Skeletal muscle satellite cell (primary cell): Measurements from ENCODE around the gene BAZ1A.

Experiments
- H3K27me3 ChIP-seq: 2 replicates; pipeline ENCODE4 v1.7.0; 2013; ENCODE audit warnings: low read length; ENCODE audit not compliant: control insufficient read depth, insufficient read depth
- H3K36me3 ChIP-seq: 2 replicates; pipeline ENCODE4 v1.7.0; 2013; ENCODE audit warnings: mild to moderate bottlenecking, control low read depth, low read length; ENCODE audit not compliant: insufficient read depth
- H3K4me1 ChIP-seq: 2 replicates; pipeline ENCODE4 v1.7.0; 2013; ENCODE audit warnings: low read length; ENCODE audit not compliant: control insufficient read depth, insufficient read depth
- H3K4me2 ChIP-seq: 2 replicates; pipeline ENCODE4 v1.7.0; 2013; ENCODE audit warnings: mild to moderate bottlenecking, low read length
- H3K4me3 ChIP-seq: 2 replicates; pipeline ENCODE4 v1.7.0; 2013; ENCODE audit warnings: low read length
- H3K9ac ChIP-seq: 2 replicates; pipeline ENCODE4 v1.7.0; 2013; ENCODE audit warnings: mild to moderate bottlenecking, low read depth, low read length, moderate library complexity
- H3K9me3 ChIP-seq: replicated peaks from 2 replicates; pipeline ENCODE4 v1.7.0; 2013; ENCODE audit warnings: mild to moderate bottlenecking, control low read depth, low read length

The BAZ1A gene

GRCh38 chr14:34778744-34779143, 96.4 kb downstream of the BAZ1A start:
- H3K36me3 ChIP-seq = peaks cover 43% of the 10 kb centered on the region
- H3K9ac ChIP-seq = no peak overlapping the region

GRCh38 chr14:34776611-34777010, 98.5 kb downstream of the BAZ1A start:
- Histone ChIP-seq H3K27me3 (no peaks in the 10 kb centered on the region), H3K36me3 (peaks cover 26% of the 10 kb centered on the region), H3K4me1 (peaks cover 18% of the 10 kb centered on the region), H3K9ac (no peak overlapping the region), H3K4me2 (no peak overlapping the region), H3K4me3 (no peak overlapping the region), H3K9me3 (no peaks in the 10 kb centered on the region)

More at GRCh38 chr14:34778744-34779143, 96.4 kb downstream of the BAZ1A start:
- Histone ChIP-seq H3K4me2 (no peak overlapping the region), H3K4me3 (no peak overlapping the region), H3K4me1 (peaks cover 24% of the 10 kb centered on the region), H3K27me3 (no peaks in the 10 kb centered on the region), H3K9me3 (no peaks in the 10 kb centered on the region)

GRCh38 chr14:34775922-34776321, 99.2 kb downstream of the BAZ1A start:
- Histone ChIP-seq H3K27me3 (no peaks in the 10 kb centered on the region), H3K36me3 (peaks cover 31% of the 10 kb centered on the region), H3K9ac (no peak overlapping the region)

GRCh38 chr14:34775342-34775741, 99.8 kb downstream of the BAZ1A start:
- Histone ChIP-seq H3K36me3 (peaks cover 36% of the 10 kb centered on the region), H3K4me1 (peaks cover 5% of the 10 kb centered on the region), H3K9me3 (no peaks in the 10 kb centered on the region), H3K9ac (no peak overlapping the region), H3K4me3 (no peak overlapping the region), H3K4me2 (no peak overlapping the region), H3K27me3 (no peaks in the 10 kb centered on the region)

More at GRCh38 chr14:34775922-34776321, 99.2 kb downstream of the BAZ1A start:
- Histone ChIP-seq H3K9me3 (no peaks in the 10 kb centered on the region), H3K4me2 (no peak overlapping the region), H3K4me3 (no peak overlapping the region), H3K4me1 (peaks cover 11% of the 10 kb centered on the region)

GRCh38 chr14:34770901-34771300, 104.3 kb downstream of the BAZ1A start:
- Histone ChIP-seq H3K36me3 (peaks cover 20% of the 10 kb centered on the region), H3K9ac (no peak overlapping the region), H3K4me3 (no peak overlapping the region), H3K4me2 (no peak overlapping the region), H3K9me3 (no peaks in the 10 kb centered on the region), H3K27me3 (no peaks in the 10 kb centered on the region), H3K4me1 (no peaks in the 10 kb centered on the region)

- H3K27me3 ChIP-seq = no peaks in the 10 kb centered on the region
- no peaks in the 10 kb centered on the region for H3K4me1 ChIP-seq
- no peak overlapping the region for H3K4me3 ChIP-seq
- H3K9me3 ChIP-seq = no peaks in the 10 kb centered on the region
- H3K9ac ChIP-seq = no peak overlapping the region
- H3K4me2 ChIP-seq = no peak overlapping the region
- peaks cover 30% of the 10 kb centered on the region for H3K36me3 ChIP-seq
These were observed 108.6 kb downstream of the BAZ1A start for GRCh38 chr14:34766606-34767005.

GRCh38 chr14:34766060-34766459, 109.1 kb downstream of the BAZ1A start:
- Histone ChIP-seq H3K4me1 (no peaks in the 10 kb centered on the region), H3K9ac (no peak overlapping the region), H3K36me3 (peaks cover 31% of the 10 kb centered on the region), H3K4me2 (no peak overlapping the region), H3K27me3 (no peaks in the 10 kb centered on the region), H3K4me3 (no peak overlapping the region), H3K9me3 (no peaks in the 10 kb centered on the region)

GRCh38 chr14:34755215-34755614, 119.9 kb downstream of the BAZ1A start:
- H3K4me2 ChIP-seq = no peak overlapping the region
- H3K4me3 ChIP-seq = no peak overlapping the region
- H3K27me3 ChIP-seq = no peaks in the 10 kb centered on the region
- H3K9me3 ChIP-seq = no peaks in the 10 kb centered on the region
- H3K4me1 ChIP-seq = peaks cover 11% of the 10 kb centered on the region
- no peak overlapping the region for H3K9ac ChIP-seq
- peaks cover 28% of the 10 kb centered on the region for H3K36me3 ChIP-seq

GRCh38 chr14:34754687-34755086, 120.5 kb downstream of the BAZ1A start:
- H3K36me3 ChIP-seq = peaks cover 23% of the 10 kb centered on the region

GRCh38 chr14:34750670-34751069, 124.5 kb downstream of the BAZ1A start:
- Histone ChIP-seq H3K36me3 (peaks cover 15% of the 10 kb centered on the region), H3K4me1 (peaks cover 11% of the 10 kb centered on the region), H3K4me3 (no peak overlapping the region), H3K27me3 (no peaks in the 10 kb centered on the region), H3K9ac (no peak overlapping the region), H3K4me2 (peak overlapping the region; percentile 24), H3K9me3 (no peaks in the 10 kb centered on the region)

More at GRCh38 chr14:34754687-34755086, 120.5 kb downstream of the BAZ1A start:
- Histone ChIP-seq H3K9me3 (no peaks in the 10 kb centered on the region), H3K4me1 (peaks cover 11% of the 10 kb centered on the region), H3K27me3 (no peaks in the 10 kb centered on the region), H3K9ac (no peak overlapping the region), H3K4me3 (no peak overlapping the region), H3K4me2 (no peak overlapping the region)

GRCh38 chr14:34750233-34750632, 124.9 kb downstream of the BAZ1A start:
- no peak overlapping the region for H3K9ac ChIP-seq
- H3K4me3 ChIP-seq = no peak overlapping the region
- peaks cover 13% of the 10 kb centered on the region for H3K36me3 ChIP-seq
- H3K4me1 ChIP-seq = peaks cover 11% of the 10 kb centered on the region
- no peaks in the 10 kb centered on the region for H3K9me3 ChIP-seq
- H3K4me2 ChIP-seq = no peak overlapping the region
- no peaks in the 10 kb centered on the region for H3K27me3 ChIP-seq

- H3K4me1 ChIP-seq = peaks cover 11% of the 10 kb centered on the region
- no peaks in the 10 kb centered on the region for H3K9me3 ChIP-seq
- H3K9ac ChIP-seq = no peak overlapping the region
- no peaks in the 10 kb centered on the region for H3K27me3 ChIP-seq
- H3K36me3 ChIP-seq = peaks cover 7% of the 10 kb centered on the region
- H3K4me3 ChIP-seq = no peak overlapping the region
- H3K4me2 ChIP-seq = no peak overlapping the region
These were observed 125.8 kb downstream of the BAZ1A start for GRCh38 chr14:34749408-34749807.
